ENCODE data around the gene GGA1. TPM values are rescaled to one million over a fixed set of nuclear protein-coding genes. Genes with fewer than 3 reads are reported as not detected.

Gene GGA1
- total RNA-seq, 2 donors from 2014 or later = 68.8 to 83.9 TPM

- peak overlapping the region in 1 of 2 donors; percentile 72 for H3K27ac Mint-ChIP-seq
- DNase-seq (ENCODE audit: low spot score in 2 of 2) (peak; percentile 78 to 81), ATAC-seq (peak; percentile 39 to 51)
- H3K36me3 Mint-ChIP-seq = peaks cover 2 to 16% of the 10 kb centered on the region in 2 donors
- no peaks in the 10 kb centered on the region for H3K9me3 Mint-ChIP-seq
Observed at GRCh38 chr22:37681556-37682049, 73.0 kb downstream of the GGA1 start.

Other genes with a start within 250 kb of the GGA1 start
- 1 to 10 TPM in 1 of 2 donors, under 1 TPM in 1; 0.41 to 2.0 TPM for gene ELFN2, start 181.4 kb upstream of the GGA1 start, total RNA-seq
- gene MFNG, start 122.5 kb upstream of the GGA1 start, total RNA-seq = 100 to 1,000 TPM in 1 of 2 donors, 10 to 100 TPM in 1; 88.7 to 169 TPM
- gene CARD10, start 89.4 kb upstream of the GGA1 start, total RNA-seq = under 1 TPM; 0.09 to 0.51 TPM
- gene CDC42EP1, start 48.4 kb upstream of the GGA1 start, total RNA-seq = 1 to 10 TPM in 1 of 2 donors, under 1 TPM in 1; 0.09 to 1.9 TPM
- not detected for gene LGALS2, start 28.7 kb upstream of the GGA1 start, total RNA-seq
- 10 to 100 TPM; 82.9 to 98.5 TPM for gene SH3BP1, start 30.8 kb downstream of the GGA1 start, total RNA-seq
- 10 to 100 TPM; 34.5 to 38.2 TPM for gene PDXP, start 49.9 kb downstream of the GGA1 start, total RNA-seq
- gene LGALS1, start 66.8 kb downstream of the GGA1 start, total RNA-seq = 100 to 1,000 TPM; 362 to 981 TPM
- gene NOL12, start 77.5 kb downstream of the GGA1 start, total RNA-seq = 10 to 100 TPM; 24.0 to 42.1 TPM
- gene TRIOBP, start 88.2 kb downstream of the GGA1 start, total RNA-seq = 10 to 100 TPM; 17.4 to 26.0 TPM
- gene GCAT, start 199.1 kb downstream of the GGA1 start, total RNA-seq = 10 to 100 TPM in 1 of 2 donors, 1 to 10 TPM in 1; 7.5 to 20.7 TPM
- gene GALR3, start 214.5 kb downstream of the GGA1 start, total RNA-seq = not detected
- gene ANKRD54, start 235.5 kb downstream of the GGA1 start, total RNA-seq = 10 to 100 TPM; 16.6 to 22.4 TPM
- gene EIF3L, start 240.6 kb downstream of the GGA1 start, total RNA-seq = 1,000 to 10,000 TPM in 1 of 2 donors, 100 to 1,000 TPM in 1; 699 to 1,046 TPM